Measurements from ENCODE around the gene CRB3. TPM values are rescaled to one million over a fixed set of nuclear protein-coding genes. Genes with fewer than 3 reads are reported as not detected.

The CRB3 gene
- 4.1 to 5.0 TPM (median 4.5 TPM) in 5 replicates for total RNA-seq (2022; extraction: Qiagen RNA extraction; ENCODE audit: low read depth)

GRCh38 chr19:6464070-6464873 is at the start of gene CRB3:
CRB3 (plus strand) TSS chr19:6464271; CDS start chr19:6464702, 431 bp downstream.

GRCh38 chr19:6424195-6424938 is 39.7 kb upstream of the CRB3 start, which contains the start of gene KHSRP:
KHSRP (minus strand) TSS chr19:6424811; CDS start chr19:6424701, 110 bp downstream.

GRCh38 chr19:6433663-6434062 is 30.4 kb upstream of the CRB3 start, which contains the start of gene SLC25A41:
SLC25A41 (minus strand) TSS chr19:6433763; CDS start chr19:6433693, 70 bp downstream.

GRCh38 chr19:6459262-6460098 is 4.6 kb upstream of the CRB3 start, which contains the start of gene SLC25A23:
SLC25A23 (minus strand) TSS chr19:6459792; CDS start chr19:6459628, 164 bp downstream.

GRCh38 chr19:6481541-6482342 is 17.7 kb downstream of the CRB3 start, which contains the start of gene DENND1C:
DENND1C (minus strand) TSS chr19:6481787; CDS start chr19:6481695, 92 bp downstream.

GRCh38 chr19:6501740-6502648 is 37.9 kb downstream of the CRB3 start, which contains the start of gene TUBB4A:
TUBB4A (minus strand) TSS chr19:6502309; CDS start chr19:6502212, 97 bp downstream.

Other genes with a start within 250 kb of the CRB3 start
- gene MLLT1, start 184.3 kb upstream of the CRB3 start, total RNA-seq (2022; extraction: Qiagen RNA extraction; ENCODE audit: low read depth): 17.5 to 22.7 TPM (median 21.5 TPM) in 5 replicates
- not detected in 5 replicates for gene ACER1, start 130.7 kb upstream of the CRB3 start, total RNA-seq (2022; extraction: Qiagen RNA extraction; ENCODE audit: low read depth)
- gene CLPP, start 102.7 kb upstream of the CRB3 start, total RNA-seq (2022; extraction: Qiagen RNA extraction; ENCODE audit: low read depth): 48.7 to 70.1 TPM (median 69.6 TPM) in 5 replicates
- 15.3 to 39.4 TPM (median 38.1 TPM) in 5 replicates for gene ALKBH7, start 91.5 kb upstream of the CRB3 start, total RNA-seq (2022; extraction: Qiagen RNA extraction; ENCODE audit: low read depth)
- gene PSPN, start 88.3 kb upstream of the CRB3 start, total RNA-seq (2022; extraction: Qiagen RNA extraction; ENCODE audit: low read depth): 0.80 to 1.2 TPM (median 0.86 TPM) in 5 replicates
- 56.8 to 65.9 TPM (median 61.0 TPM) in 5 replicates for gene GTF2F1, start 71.1 kb upstream of the CRB3 start, total RNA-seq (2022; extraction: Qiagen RNA extraction; ENCODE audit: low read depth)
- gene KHSRP, start 39.5 kb upstream of the CRB3 start, total RNA-seq (2022; extraction: Qiagen RNA extraction; ENCODE audit: low read depth): 202 to 221 TPM (median 211 TPM) in 5 replicates
- gene SLC25A41, start 30.5 kb upstream of the CRB3 start, total RNA-seq (2022; extraction: Qiagen RNA extraction; ENCODE audit: low read depth): 0.11 to 0.17 TPM (median 0.16 TPM) in 4 of 5 replicates, not detected in the other
- gene SLC25A23, start 4.5 kb upstream of the CRB3 start, total RNA-seq (2022; extraction: Qiagen RNA extraction; ENCODE audit: low read depth): 16.8 to 20.1 TPM (median 19.6 TPM) in 5 replicates
- gene DENND1C, start 17.5 kb downstream of the CRB3 start, total RNA-seq (2022; extraction: Qiagen RNA extraction; ENCODE audit: low read depth): 0.19 to 0.30 TPM (median 0.27 TPM) in 5 replicates
- gene TUBB4A, start 38.0 kb downstream of the CRB3 start, total RNA-seq (2022; extraction: Qiagen RNA extraction; ENCODE audit: low read depth): 5.0 to 6.5 TPM (median 6.4 TPM) in 5 replicates
- 4.1 to 9.2 TPM (median 7.2 TPM) in 5 replicates for gene TNFSF9, start 66.8 kb downstream of the CRB3 start, total RNA-seq (2022; extraction: Qiagen RNA extraction; ENCODE audit: low read depth)
- 14.3 to 26.7 TPM (median 23.4 TPM) in 5 replicates for gene CD70, start 126.9 kb downstream of the CRB3 start, total RNA-seq (2022; extraction: Qiagen RNA extraction; ENCODE audit: low read depth)
- 0.03 to 0.14 TPM (median 0.09 TPM) in 5 replicates for gene TNFSF14, start 205.9 kb downstream of the CRB3 start, total RNA-seq (2022; extraction: Qiagen RNA extraction; ENCODE audit: low read depth)